Central memory CD8-positive, alpha-beta T cell (primary cell): Measurements from ENCODE around the gene KLHL17.
"Not testable (repeated sequence)": the region's sequence is repeated elsewhere in the genome, so short reads cannot be mapped to it uniquely, and the experiment has no call there.

Source experiments
- ATAC-seq: fragments of 150-1000 bp; cut with Tn5 transposase; replicated peaks from 2 replicates; pipeline ENCODE4 v1.10.0; 2022; ENCODE audit warnings: mild to moderate bottlenecking, moderate FRiP score, moderate number of reproducible peaks; ENCODE audit not compliant: poor library complexity, severe bottlenecking; ENCODE audit errors: extremely low read depth
- DNase-seq, 2 donors: peaks; one replicate each; pipeline ENCODE4 v3.0.0; 2021; ENCODE audit warnings: low spot score in 2 of 2
- H3K27ac Mint-ChIP-seq: one replicate; pipeline ENCODE4 v1.8.0; 2022; ENCODE audit warnings: low read depth, mild to moderate bottlenecking, moderate library complexity, mixed read lengths
- H3K27me3 Mint-ChIP-seq: one replicate; pipeline ENCODE4 v1.8.0; 2022; ENCODE audit warnings: mixed read lengths
- H3K36me3 Mint-ChIP-seq: one replicate; pipeline ENCODE4 v1.8.0; 2022; ENCODE audit warnings: mild to moderate bottlenecking, moderate library complexity, mixed read lengths; ENCODE audit not compliant: insufficient read depth
- H3K4me1 Mint-ChIP-seq: one replicate; pipeline ENCODE4 v1.8.0; 2022; ENCODE audit warnings: mixed read lengths
- H3K4me3 Mint-ChIP-seq: one replicate; pipeline ENCODE4 v1.8.0; 2022; ENCODE audit warnings: mild to moderate bottlenecking, moderate library complexity, mixed read lengths
- H3K9me3 Mint-ChIP-seq: one replicate; pipeline ENCODE4 v1.8.0; 2022; ENCODE audit warnings: mixed read lengths

KLHL17 gene

GRCh38 chr1:1004420-1004779 is 44.0 kb downstream of the KLHL17 start:
- peaks cover 15% of the 10 kb centered on the region for H3K4me1 Mint-ChIP-seq
- H3K27me3 Mint-ChIP-seq: peaks cover 65% of the 10 kb centered on the region
- peaks cover 4% of the 10 kb centered on the region for H3K36me3 Mint-ChIP-seq
- H3K9me3 Mint-ChIP-seq: no peaks in the 10 kb centered on the region
- no peak overlapping the region for H3K27ac Mint-ChIP-seq
- DNase-seq: no peak
- no peak overlapping the region for H3K4me3 Mint-ChIP-seq
- ATAC-seq: no peak

GRCh38 chr1:1004780-1005697 is 44.7 kb downstream of the KLHL17 start:
- Mint-ChIP-seq H3K27ac (no peak overlapping the region), H3K4me3 (peak overlapping the region; percentile 29), H3K9me3 (no peaks in the 10 kb centered on the region), H3K4me1 (peaks cover 15% of the 10 kb centered on the region), H3K36me3 (peaks cover 4% of the 10 kb centered on the region), H3K27me3 (peaks cover 65% of the 10 kb centered on the region)
- no peak for DNase-seq
- ATAC-seq: no peak

GRCh38 chr1:1005774-1006304 is 45.5 kb downstream of the KLHL17 start:
- H3K9me3 Mint-ChIP-seq: no peaks in the 10 kb centered on the region
- peaks cover 61% of the 10 kb centered on the region for H3K27me3 Mint-ChIP-seq
- peaks cover under 1% of the 10 kb centered on the region for H3K36me3 Mint-ChIP-seq
- peaks cover 12% of the 10 kb centered on the region for H3K4me1 Mint-ChIP-seq
- no peak overlapping the region for H3K4me3 Mint-ChIP-seq
- no peak for DNase-seq
- no peak for ATAC-seq
- H3K27ac Mint-ChIP-seq: no peak overlapping the region

- Mint-ChIP-seq H3K9me3 (no peaks in the 10 kb centered on the region), H3K27ac (no peak overlapping the region), H3K4me1 (peaks cover 9% of the 10 kb centered on the region), H3K4me3 (no peak overlapping the region), H3K27me3 (peaks cover 57% of the 10 kb centered on the region), H3K36me3 (no peaks in the 10 kb centered on the region)
- ATAC-seq (no peak), DNase-seq (no peak)
Measured at GRCh38 chr1:1006305-1007159, 46.1 kb downstream of the KLHL17 start.

GRCh38 chr1:1010131-1010530 is 49.7 kb downstream of the KLHL17 start:
- H3K27me3 Mint-ChIP-seq: peaks cover 33% of the 10 kb centered on the region
- not testable (repeated sequence) for DNase-seq, H3K27ac Mint-ChIP-seq, H3K4me3 Mint-ChIP-seq, H3K9me3 Mint-ChIP-seq, ATAC-seq
- H3K4me1 Mint-ChIP-seq: peaks cover 25% of the 10 kb centered on the region
- peaks cover 12% of the 10 kb centered on the region for H3K36me3 Mint-ChIP-seq

GRCh38 chr1:1011396-1011949 is 51.1 kb downstream of the KLHL17 start:
- H3K27me3 Mint-ChIP-seq: peaks cover 20% of the 10 kb centered on the region
- H3K4me1 Mint-ChIP-seq: peaks cover 23% of the 10 kb centered on the region
- no peak overlapping the region for H3K4me3 Mint-ChIP-seq
- H3K36me3 Mint-ChIP-seq: peaks cover 12% of the 10 kb centered on the region
- ATAC-seq: no peak
- no peak for DNase-seq
- no peak overlapping the region for H3K27ac Mint-ChIP-seq
- H3K9me3 Mint-ChIP-seq: no peaks in the 10 kb centered on the region

- peaks cover 12% of the 10 kb centered on the region for H3K36me3 Mint-ChIP-seq
- H3K27ac Mint-ChIP-seq: peak overlapping the region; percentile 99
- peaks cover 15% of the 10 kb centered on the region for H3K27me3 Mint-ChIP-seq
- peak; percentile 12 for ATAC-seq
- not testable (repeated sequence) for DNase-seq, H3K9me3 Mint-ChIP-seq
- peaks cover 27% of the 10 kb centered on the region for H3K4me1 Mint-ChIP-seq
- peak overlapping the region; percentile 98 for H3K4me3 Mint-ChIP-seq
Measured at GRCh38 chr1:1012736-1013104, 52.3 kb downstream of the KLHL17 start.

- ATAC-seq (peak; percentile 97), DNase-seq (peak; percentile 77 to 86)
- peaks cover 12% of the 10 kb centered on the region for H3K36me3 Mint-ChIP-seq
- H3K27ac Mint-ChIP-seq: peak within 1 kb of the TSS; percentile 99
- no peaks in the 10 kb centered on the region for H3K9me3 Mint-ChIP-seq
- peak within 1 kb of the TSS; percentile 98 for H3K4me3 Mint-ChIP-seq
- peaks cover 9% of the 10 kb centered on the region for H3K27me3 Mint-ChIP-seq
- peaks cover 27% of the 10 kb centered on the region for H3K4me1 Mint-ChIP-seq
Measured at GRCh38 chr1:1013105-1013921, 52.9 kb downstream of the KLHL17 start, which contains the start of gene ISG15. ISG15 (plus strand) TSS chr1:1013497; CDS start chr1:1013574, 77 bp downstream.

- H3K9me3 Mint-ChIP-seq: no peaks in the 10 kb centered on the region
- no peak for DNase-seq
Measured at GRCh38 chr1:1013922-1014648, 53.7 kb downstream of the KLHL17 start.

GRCh38 chr1:1014799-1015681 is 54.7 kb downstream of the KLHL17 start:
- Mint-ChIP-seq H3K27me3 (no peaks in the 10 kb centered on the region), H3K27ac (peak overlapping the region; percentile 99), H3K9me3 (no peaks in the 10 kb centered on the region), H3K4me1 (peaks cover 27% of the 10 kb centered on the region), H3K36me3 (peaks cover 12% of the 10 kb centered on the region), H3K4me3 (peak overlapping the region; percentile 98)
- ATAC-seq (no peak), DNase-seq (no peak)

More at GRCh38 chr1:1013922-1014648, 53.7 kb downstream of the KLHL17 start:
- peak overlapping the region; percentile 98 for H3K4me3 Mint-ChIP-seq
- peaks cover 27% of the 10 kb centered on the region for H3K4me1 Mint-ChIP-seq
- H3K27me3 Mint-ChIP-seq: peaks cover 1% of the 10 kb centered on the region
- peak overlapping the region; percentile 99 for H3K27ac Mint-ChIP-seq
- peaks cover 12% of the 10 kb centered on the region for H3K36me3 Mint-ChIP-seq
- no peak for ATAC-seq
